ENCODE results near the gene RPS6KB2.

Gene RPS6KB2

DNA sequence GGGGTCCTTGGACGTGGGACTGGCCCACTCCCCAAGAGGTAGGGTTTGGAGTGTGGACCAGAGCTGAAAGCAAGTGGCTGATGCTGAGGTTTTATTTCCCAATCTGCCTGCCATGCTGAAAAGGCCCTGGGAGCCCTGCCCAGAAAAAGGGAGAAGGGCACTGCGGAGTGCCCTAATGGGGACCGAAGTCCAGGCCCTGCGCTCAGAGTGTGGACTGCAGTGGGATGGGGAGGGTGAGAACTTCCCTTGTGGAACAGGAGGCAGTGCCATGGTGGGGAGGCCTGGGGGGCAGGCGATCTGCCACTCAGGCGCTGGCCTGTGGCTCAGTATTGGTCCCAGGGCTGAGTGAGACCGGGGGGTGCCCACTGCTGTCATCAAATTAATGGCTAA is 19.9 kb downstream of the RPS6KB2 start:
- Histone ChIP-seq H4K20me1 (ENCODE audit: insufficient read depth) (no peaks in the 10 kb centered on the region), H3K4me2 (no peak overlapping the region), H3K9ac (no peak overlapping the region), H3K79me2 (ENCODE audit: insufficient read depth, low read depth) (no peaks in the 10 kb centered on the region), H3K4me1 (ENCODE audit: low read depth, poor library complexity, severe bottlenecking) (no peaks in the 10 kb centered on the region), H3K27ac (no peak overlapping the region), H2AFZ (ENCODE audit: low read depth) (no peak overlapping the region), H3K27me3 (ENCODE audit: insufficient read depth, low read depth) (peaks cover 30% of the 10 kb centered on the region), H3K4me3 (IDR thresholded peaks at IDR 0.05; ENCODE audit: insufficient read depth, low read depth, low read length) (no peak overlapping the region), H3K36me3 (ENCODE audit: insufficient read depth) (no peaks in the 10 kb centered on the region)
- TF ChIP-seq, protein P1, sequence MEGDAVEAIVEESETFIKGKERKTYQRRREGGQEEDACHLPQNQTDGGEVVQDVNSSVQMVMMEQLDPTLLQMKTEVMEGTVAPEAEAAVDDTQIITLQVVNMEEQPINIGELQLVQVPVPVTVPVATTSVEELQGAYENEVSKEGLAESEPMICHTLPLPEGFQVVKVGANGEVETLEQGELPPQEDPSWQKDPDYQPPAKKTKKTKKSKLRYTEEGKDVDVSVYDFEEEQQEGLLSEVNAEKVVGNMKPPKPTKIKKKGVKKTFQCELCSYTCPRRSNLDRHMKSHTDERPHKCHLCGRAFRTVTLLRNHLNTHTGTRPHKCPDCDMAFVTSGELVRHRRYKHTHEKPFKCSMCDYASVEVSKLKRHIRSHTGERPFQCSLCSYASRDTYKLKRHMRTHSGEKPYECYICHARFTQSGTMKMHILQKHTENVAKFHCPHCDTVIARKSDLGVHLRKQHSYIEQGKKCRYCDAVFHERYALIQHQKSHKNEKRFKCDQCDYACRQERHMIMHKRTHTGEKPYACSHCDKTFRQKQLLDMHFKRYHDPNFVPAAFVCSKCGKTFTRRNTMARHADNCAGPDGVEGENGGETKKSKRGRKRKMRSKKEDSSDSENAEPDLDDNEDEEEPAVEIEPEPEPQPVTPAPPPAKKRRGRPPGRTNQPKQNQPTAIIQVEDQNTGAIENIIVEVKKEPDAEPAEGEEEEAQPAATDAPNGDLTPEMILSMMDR (conservative IDR thresholded peaks at IDR 0.05; ENCODE audit: low read depth, low read length) = no peak

DNA sequence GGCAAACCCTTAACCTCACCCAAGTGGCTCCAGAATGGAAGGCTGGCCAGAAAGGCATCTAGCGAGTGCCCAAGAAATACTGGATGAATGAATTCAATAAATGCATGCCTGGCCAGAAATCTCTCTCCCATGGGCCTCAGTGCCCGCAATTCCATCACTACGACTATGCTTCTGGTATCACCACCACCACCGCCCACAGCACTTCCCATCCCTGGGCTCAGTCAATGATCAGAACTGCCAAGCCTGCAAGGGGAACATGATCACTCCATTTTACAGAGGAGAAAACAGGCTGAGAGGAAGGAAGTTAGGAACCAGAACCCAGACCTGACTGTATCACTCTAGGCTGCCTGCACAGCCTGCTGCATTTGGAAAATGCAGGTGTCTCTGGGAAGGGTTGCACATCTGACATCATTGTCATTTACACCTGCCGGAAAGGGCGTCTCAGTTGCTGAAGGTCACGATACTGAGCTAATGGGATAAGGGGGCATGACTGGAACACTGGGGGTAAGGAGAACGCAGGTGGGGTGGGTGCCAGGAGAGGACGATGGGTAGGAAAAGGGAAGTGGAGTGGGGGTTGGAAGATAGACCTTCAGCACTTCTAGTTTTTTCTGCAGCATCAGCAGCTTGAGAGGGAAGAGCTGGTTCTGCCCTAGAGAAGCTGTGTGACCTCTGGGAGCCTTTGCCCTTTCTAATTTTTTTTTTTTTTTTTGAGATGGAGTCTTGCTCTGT is 21.0 kb downstream of the RPS6KB2 start:
- H2AFZ ChIP-seq (ENCODE audit: low read depth) = no peak overlapping the region
- H3K4me3 ChIP-seq (IDR thresholded peaks at IDR 0.05; ENCODE audit: insufficient read depth, low read depth, low read length) = no peak overlapping the region
- H3K9ac ChIP-seq = no peak overlapping the region
- no peaks in the 10 kb centered on the region for H4K20me1 ChIP-seq (ENCODE audit: insufficient read depth)
- H3K79me2 ChIP-seq (ENCODE audit: insufficient read depth, low read depth) = no peaks in the 10 kb centered on the region
- TF ChIP-seq, protein P1 (conservative IDR thresholded peaks at IDR 0.05; ENCODE audit: low read depth, low read length) = no peak
- H3K36me3 ChIP-seq (ENCODE audit: insufficient read depth) = no peaks in the 10 kb centered on the region
- H3K27ac ChIP-seq = no peak overlapping the region
- no peak overlapping the region for H3K4me2 ChIP-seq
- peaks cover 30% of the 10 kb centered on the region for H3K27me3 ChIP-seq (ENCODE audit: insufficient read depth, low read depth)
- H3K4me1 ChIP-seq (ENCODE audit: low read depth, poor library complexity, severe bottlenecking) = no peaks in the 10 kb centered on the region

DNA sequence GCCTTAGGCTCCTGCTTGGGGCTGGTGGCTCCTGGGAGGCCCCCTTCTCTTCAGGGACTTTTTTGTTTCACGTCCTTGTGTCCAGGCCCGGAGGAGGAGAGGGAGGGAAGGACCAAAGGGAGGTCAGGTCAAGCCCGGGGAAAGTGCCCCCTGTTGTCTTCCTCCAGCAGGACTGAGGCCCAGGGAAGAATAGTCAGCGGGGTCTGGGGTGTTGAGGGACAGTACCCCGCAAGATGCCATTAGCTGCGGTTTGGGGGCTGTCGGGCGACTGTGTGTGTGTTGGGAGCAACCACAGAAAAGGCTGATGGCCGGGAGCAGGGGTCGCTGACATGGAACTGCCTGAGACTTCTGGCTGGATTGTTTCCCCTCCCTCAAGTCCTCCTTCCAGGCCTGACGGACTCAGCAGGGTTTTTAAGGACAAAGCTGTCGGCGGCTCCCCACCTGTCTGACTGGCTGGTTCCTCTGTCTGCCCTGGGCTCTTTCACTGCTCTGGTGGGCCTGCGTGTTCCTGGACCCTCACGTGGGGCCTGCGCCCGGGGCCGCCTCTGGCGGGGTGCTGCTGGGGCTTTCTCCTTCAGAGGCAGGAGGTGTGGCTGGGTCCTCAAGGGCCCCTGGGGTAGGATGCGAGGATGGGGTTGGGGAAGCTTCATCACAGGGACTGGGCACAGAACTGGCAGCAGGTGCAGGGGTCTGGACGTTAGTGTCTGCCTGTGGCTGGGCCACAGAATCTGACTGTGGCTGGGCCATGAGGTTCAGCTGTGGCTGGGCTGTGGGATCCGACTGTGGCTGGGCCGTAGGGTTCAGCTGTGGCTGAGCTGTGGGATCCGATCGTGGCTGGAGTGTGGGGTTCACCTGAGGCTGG is 22.7 kb downstream of the RPS6KB2 start:
- no peak overlapping the region for H3K27ac ChIP-seq
- no peaks in the 10 kb centered on the region for H4K20me1 ChIP-seq (ENCODE audit: insufficient read depth)
- peaks cover 20% of the 10 kb centered on the region for H3K27me3 ChIP-seq (ENCODE audit: insufficient read depth, low read depth)
- H3K36me3 ChIP-seq (ENCODE audit: insufficient read depth) = no peaks in the 10 kb centered on the region
- H3K4me3 ChIP-seq (IDR thresholded peaks at IDR 0.05; ENCODE audit: insufficient read depth, low read depth, low read length) = no peak overlapping the region
- no peak overlapping the region for H3K4me2 ChIP-seq
- no peak overlapping the region for H3K9ac ChIP-seq
- no peak overlapping the region for H2AFZ ChIP-seq (ENCODE audit: low read depth)
- TF ChIP-seq, protein P1 (conservative IDR thresholded peaks at IDR 0.05; ENCODE audit: low read depth, low read length) = no peak
- no peaks in the 10 kb centered on the region for H3K4me1 ChIP-seq (ENCODE audit: low read depth, poor library complexity, severe bottlenecking)
- H3K79me2 ChIP-seq (ENCODE audit: insufficient read depth, low read depth) = no peaks in the 10 kb centered on the region

DNA sequence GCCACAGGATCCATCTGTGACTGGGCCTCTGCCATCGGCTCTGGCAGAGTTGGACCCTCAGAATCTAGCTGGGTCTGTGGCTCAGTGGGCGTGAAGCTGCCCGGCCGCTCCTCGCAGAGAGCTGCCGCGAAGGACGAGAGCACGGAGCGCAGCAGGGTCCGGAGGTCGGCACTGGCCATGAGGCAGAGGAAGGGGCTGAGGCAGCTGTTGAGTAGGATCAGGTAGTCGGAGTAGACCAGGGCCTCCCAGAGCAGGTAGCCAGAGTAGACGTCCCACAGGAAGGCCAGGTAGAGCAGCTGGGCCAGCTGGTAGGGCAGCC is 23.3 kb downstream of the RPS6KB2 start:
- Histone ChIP-seq H3K4me2 (no peak overlapping the region), H3K79me2 (ENCODE audit: insufficient read depth, low read depth) (no peaks in the 10 kb centered on the region), H3K9ac (no peak overlapping the region), H3K4me1 (ENCODE audit: low read depth, poor library complexity, severe bottlenecking) (no peaks in the 10 kb centered on the region), H3K36me3 (ENCODE audit: insufficient read depth) (no peaks in the 10 kb centered on the region), H3K27me3 (ENCODE audit: insufficient read depth, low read depth) (peaks cover 16% of the 10 kb centered on the region), H3K27ac (no peak overlapping the region), H3K4me3 (IDR thresholded peaks at IDR 0.05; ENCODE audit: insufficient read depth, low read depth, low read length) (no peak overlapping the region), H2AFZ (ENCODE audit: low read depth) (no peak overlapping the region), H4K20me1 (ENCODE audit: insufficient read depth) (no peaks in the 10 kb centered on the region)
- TF ChIP-seq, protein P1 (conservative IDR thresholded peaks at IDR 0.05; ENCODE audit: low read depth, low read length) = no peak
